Osteocyte (in vitro differentiated cells): Measurements from ENCODE around the gene LSM12. TPM values are rescaled to one million over a fixed set of nuclear protein-coding genes. Genes with fewer than 3 reads are reported as not detected.

Experiments used
- DNase-seq: peaks from one replicate; pipeline ENCODE4 v3.0.0; 2021; ENCODE audit warnings: mixed read lengths; ENCODE audit not compliant: unreplicated experiment; ENCODE audit errors: extremely low spot score
- H3K27ac Mint-ChIP-seq: one replicate; pipeline ENCODE4 v1.8.0; 2021; ENCODE audit warnings: mild to moderate bottlenecking, mixed read lengths; ENCODE audit not compliant: unreplicated experiment
- H3K27me3 Mint-ChIP-seq: one replicate; pipeline ENCODE4 v1.8.0; 2021; ENCODE audit warnings: mixed read lengths; ENCODE audit not compliant: unreplicated experiment
- H3K36me3 Mint-ChIP-seq: one replicate; pipeline ENCODE4 v1.8.0; 2021; ENCODE audit warnings: mixed read lengths; ENCODE audit not compliant: unreplicated experiment
- H3K4me1 Mint-ChIP-seq: one replicate; pipeline ENCODE4 v1.8.0; 2021; ENCODE audit warnings: mixed read lengths; ENCODE audit not compliant: unreplicated experiment
- H3K4me3 Mint-ChIP-seq: one replicate; pipeline ENCODE4 v1.8.0; 2021; ENCODE audit warnings: mild to moderate bottlenecking, moderate library complexity, mixed read lengths; ENCODE audit not compliant: unreplicated experiment
- H3K9me3 Mint-ChIP-seq: one replicate; pipeline ENCODE4 v1.8.0; 2021; ENCODE audit warnings: mixed read lengths; ENCODE audit not compliant: unreplicated experiment
- CTCF ChIP-seq: fragments of 200-600 bp; sonication (generic); IDR thresholded peaks from 2 replicates; pipeline ENCODE4 v1.5.0; 2021; ENCODE audit warnings: antibody characterized with exemption, mild to moderate bottlenecking, moderate library complexity
- total RNA-seq: library from RNA; stranded (reverse); gene quantifications from 2 replicates; pipeline ENCODE4 v1.2.1, GENCODE V29; 2021

Gene LSM12
- total RNA-seq, 1 donor from 2014 or later = 49.5 TPM

GRCh38 chr17:44083250-44083849 is 16.9 kb upstream of the LSM12 start:
- no peak for DNase-seq
- no peak overlapping the region for H3K27ac Mint-ChIP-seq
- peak; percentile 10 for TF ChIP-seq CTCF
- peaks cover 17% of the 10 kb centered on the region for H3K36me3 Mint-ChIP-seq
- H3K27me3 Mint-ChIP-seq = no peaks in the 10 kb centered on the region
- no peak overlapping the region for H3K4me3 Mint-ChIP-seq
- no peaks in the 10 kb centered on the region for H3K9me3 Mint-ChIP-seq
- H3K4me1 Mint-ChIP-seq = peaks cover 17% of the 10 kb centered on the region

- TF ChIP-seq CTCF = no peak
- Mint-ChIP-seq H3K36me3 (peaks cover 15% of the 10 kb centered on the region), H3K27me3 (no peaks in the 10 kb centered on the region), H3K4me3 (no peak overlapping the region), H3K4me1 (peaks cover 11% of the 10 kb centered on the region), H3K9me3 (no peaks in the 10 kb centered on the region), H3K27ac (no peak overlapping the region)
- DNase-seq = no peak
Observed at GRCh38 chr17:44082256-44082927, 15.9 kb upstream of the LSM12 start.

- Mint-ChIP-seq H3K4me1 (peaks cover 5% of the 10 kb centered on the region), H3K27me3 (no peaks in the 10 kb centered on the region), H3K36me3 (peaks cover 15% of the 10 kb centered on the region), H3K27ac (no peak overlapping the region), H3K4me3 (no peak overlapping the region), H3K9me3 (no peaks in the 10 kb centered on the region)
- DNase-seq = no peak
- TF ChIP-seq CTCF = no peak
Observed at GRCh38 chr17:44081681-44082080, 15.2 kb upstream of the LSM12 start.

GRCh38 chr17:44079877-44080821 is 13.7 kb upstream of the LSM12 start:
- Mint-ChIP-seq H3K4me1 (no peaks in the 10 kb centered on the region), H3K27me3 (no peaks in the 10 kb centered on the region), H3K27ac (no peak overlapping the region), H3K36me3 (peaks cover 22% of the 10 kb centered on the region), H3K9me3 (no peaks in the 10 kb centered on the region), H3K4me3 (no peak overlapping the region)
- DNase-seq = no peak
- no peak for TF ChIP-seq CTCF

- no peaks in the 10 kb centered on the region for H3K27me3 Mint-ChIP-seq
- no peak overlapping the region for H3K27ac Mint-ChIP-seq
- peaks cover 17% of the 10 kb centered on the region for H3K36me3 Mint-ChIP-seq
- no peaks in the 10 kb centered on the region for H3K9me3 Mint-ChIP-seq
- no peak for DNase-seq
- TF ChIP-seq CTCF = no peak
- no peaks in the 10 kb centered on the region for H3K4me1 Mint-ChIP-seq
- H3K4me3 Mint-ChIP-seq = no peak overlapping the region
Observed at GRCh38 chr17:44078412-44078811, 11.9 kb upstream of the LSM12 start.
